Stromal cell of bone marrow (primary cell): ENCODE measurements around the gene PPP6R3.
A peak's percentile ranks its signal among the peaks of the same experiment; 100 is the strongest.

Experiments
- DNase-seq: peaks from one replicate; pipeline ENCODE4 v3.0.0-alpha.2; 2012; ENCODE audit warnings: low read depth

PPP6R3 gene

DNA sequence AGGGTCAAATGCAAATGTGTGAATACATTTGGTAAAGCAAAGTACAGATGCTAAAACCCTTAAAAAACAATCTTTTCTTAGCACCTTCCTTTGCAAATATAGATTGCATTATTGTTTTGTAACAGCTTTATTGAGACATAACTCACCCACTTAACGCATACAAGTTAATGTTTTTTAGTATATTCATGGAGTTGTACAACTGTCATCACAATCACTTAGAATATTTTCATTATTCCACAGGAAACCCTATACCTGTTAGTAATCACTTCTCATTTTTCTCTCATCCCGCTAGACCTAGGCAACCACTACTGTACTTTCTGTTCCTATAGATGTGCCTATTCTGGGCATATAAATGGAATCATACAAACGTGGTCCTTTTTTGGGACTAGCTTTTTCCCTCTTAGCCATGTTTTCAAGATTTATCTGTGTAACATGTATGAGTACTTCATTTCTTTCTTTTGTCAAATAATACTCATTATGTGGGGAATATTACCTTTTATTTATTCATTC lies 34.7 kb downstream of the PPP6R3 start:
- no peak for DNase-seq

DNA sequence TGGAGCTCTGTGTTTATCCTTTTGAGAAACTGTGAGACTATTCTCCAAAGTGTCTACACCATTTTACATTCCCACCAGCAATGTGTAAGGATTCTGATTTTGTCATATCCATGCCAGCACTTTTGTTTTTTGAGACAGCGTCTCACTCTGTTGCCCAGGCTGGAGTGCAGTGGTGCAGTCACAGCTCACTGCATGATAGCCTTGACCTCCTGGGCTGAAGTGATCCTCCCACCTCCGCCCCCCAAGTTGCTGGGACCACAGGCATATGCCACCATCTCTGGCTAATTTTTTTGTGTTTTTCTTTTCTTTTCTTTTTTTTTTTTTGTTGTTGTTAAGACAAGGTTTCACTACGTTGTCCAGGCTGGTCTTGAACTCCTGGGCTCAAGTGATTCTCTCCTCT lies 35.3 kb downstream of the PPP6R3 start:
- DNase-seq: no peak

DNA sequence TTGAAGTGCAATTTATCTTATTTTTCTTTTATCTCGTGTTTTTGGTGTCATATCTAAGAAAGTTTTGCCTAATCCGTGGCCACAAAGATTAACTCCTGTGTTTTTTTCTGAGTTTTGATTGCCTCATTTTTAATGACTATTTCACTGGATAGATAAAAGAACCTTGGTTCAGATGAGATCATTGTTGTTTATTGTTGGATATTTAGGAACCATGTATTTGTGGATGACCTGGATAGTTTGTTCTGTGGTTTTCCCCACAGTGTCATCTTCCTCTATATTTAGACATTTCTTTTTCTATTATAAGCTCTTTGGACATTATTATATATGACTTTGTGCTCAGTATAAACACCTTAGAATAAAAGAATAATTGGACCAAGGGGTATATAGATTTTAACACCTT lies 37.2 kb downstream of the PPP6R3 start:
- no peak for DNase-seq

DNA sequence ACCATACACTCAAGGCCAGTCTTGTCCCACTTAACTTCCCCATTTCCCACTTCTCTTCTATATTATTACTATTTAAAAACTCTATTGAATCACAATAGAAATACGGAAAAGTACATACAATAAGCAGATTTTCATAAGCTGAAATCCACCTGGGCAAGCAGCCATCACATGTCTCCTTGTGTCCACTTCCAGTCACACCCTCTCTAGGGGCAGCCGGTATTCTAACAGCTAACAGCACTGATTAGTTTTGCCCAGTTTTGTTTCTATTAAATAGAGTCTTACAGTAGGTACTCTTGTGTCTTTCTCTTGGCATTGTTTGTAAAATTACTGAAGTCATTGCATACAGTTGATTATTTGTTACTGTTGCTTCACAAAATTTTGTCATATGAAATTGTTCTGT lies 37.8 kb downstream of the PPP6R3 start:
- DNase-seq: no peak

DNA sequence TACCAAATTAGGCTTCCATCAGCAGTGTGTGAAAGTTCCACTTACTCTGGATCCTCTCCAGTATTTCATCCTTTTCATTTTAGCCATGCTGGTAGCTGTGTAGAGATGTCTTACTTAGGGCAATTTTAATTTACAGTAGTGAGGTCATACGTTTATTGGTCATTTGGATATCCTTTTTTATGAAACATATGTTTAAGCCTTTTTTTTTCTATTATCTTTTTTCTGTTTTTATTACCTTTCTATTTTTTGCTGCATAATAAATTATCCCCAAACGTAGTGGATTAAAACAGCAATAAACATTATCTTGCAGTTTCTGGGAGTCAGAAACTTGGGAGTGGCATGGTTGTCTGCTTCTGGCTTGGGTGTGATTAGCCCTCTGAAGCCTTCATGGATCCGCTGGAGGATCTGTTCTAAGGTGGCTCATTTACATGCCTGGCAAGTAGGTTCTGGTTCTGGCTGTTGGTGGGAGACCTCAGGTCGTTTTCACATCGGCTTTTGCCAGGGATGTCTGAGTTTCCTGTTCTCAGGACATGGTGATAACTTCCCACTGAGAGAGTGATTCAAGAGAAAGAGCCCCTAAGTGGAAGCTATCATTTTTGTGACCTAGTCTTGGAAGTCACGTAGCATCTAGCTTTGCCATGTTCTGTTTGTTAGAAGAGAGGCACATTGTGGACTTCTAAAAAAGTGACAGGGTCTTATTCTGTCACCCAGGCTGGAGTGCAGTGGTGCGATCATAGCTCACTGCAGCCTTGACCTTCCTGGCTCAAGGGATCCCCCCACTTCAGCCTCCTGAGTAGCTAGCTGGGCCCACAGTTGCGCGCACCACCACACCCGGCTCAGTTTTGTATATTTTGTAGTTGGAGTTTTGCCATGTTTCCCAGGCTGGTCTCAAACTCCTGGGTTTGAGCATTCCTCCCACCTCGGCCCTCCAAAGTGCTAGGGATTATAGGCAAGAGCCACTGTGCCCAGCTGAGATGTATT lies 38.6 kb downstream of the PPP6R3 start:
- no peak for DNase-seq

DNA sequence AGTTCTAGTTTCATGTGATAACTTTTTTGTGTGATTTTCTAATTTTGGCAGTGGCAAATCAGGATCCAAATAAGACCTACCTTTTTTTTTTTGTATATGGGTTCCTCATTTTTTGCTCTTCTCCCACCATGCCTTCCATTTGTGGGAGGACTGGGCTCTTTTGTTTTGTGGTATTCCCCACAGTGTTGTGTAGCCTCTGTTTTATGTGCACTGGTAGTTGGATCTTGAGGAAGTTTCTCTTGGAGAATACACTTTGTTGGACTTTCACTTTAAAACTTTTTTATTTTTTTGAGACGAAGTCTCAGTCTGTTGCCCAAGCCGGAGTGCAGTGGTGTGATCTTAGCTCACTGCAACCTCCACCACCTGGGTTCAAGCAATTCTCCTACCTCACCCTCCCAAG lies 39.7 kb downstream of the PPP6R3 start:
- DNase-seq: no peak

DNA sequence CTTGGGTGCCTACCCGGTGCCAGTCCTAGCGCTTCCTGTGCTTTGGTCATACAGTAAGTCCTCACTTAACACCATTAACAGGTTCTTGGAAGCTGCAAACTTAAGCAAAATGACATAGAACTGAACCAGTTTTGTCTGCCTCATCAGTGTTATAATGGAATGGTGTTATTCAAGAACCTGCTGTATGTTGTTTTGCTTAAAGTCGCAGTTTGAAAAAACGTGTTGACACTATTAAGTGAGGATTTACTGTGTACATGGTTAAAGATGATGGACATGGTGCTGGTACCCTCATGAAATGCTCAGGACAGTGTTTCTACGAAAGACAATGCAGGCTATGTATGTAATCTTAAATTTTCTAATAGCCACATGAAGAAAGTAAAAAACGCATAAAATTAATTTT lies 41.3 kb downstream of the PPP6R3 start:
- no peak for DNase-seq

DNA sequence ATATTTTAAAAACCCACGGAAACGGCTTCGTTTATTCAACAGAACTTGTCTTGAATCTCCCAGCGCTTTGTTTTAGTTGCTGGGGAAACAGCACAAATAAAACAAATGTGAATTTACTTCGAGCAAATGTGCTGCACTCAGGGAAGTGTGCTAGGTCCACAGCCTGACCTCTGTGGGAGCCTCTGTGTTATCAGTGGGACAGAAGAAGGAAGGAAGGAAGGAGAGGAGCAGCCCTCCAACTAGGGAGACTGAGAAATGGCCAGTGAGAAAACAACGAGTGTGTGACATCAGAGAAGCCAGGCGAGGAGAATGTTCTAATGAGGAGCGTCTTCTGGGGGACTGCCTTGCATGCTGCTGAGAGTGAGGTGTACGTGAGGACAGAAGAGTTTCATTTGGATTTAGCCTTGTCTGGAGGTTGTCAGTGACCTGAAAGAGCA lies 42.7 kb downstream of the PPP6R3 start:
- DNase-seq: no peak

DNA sequence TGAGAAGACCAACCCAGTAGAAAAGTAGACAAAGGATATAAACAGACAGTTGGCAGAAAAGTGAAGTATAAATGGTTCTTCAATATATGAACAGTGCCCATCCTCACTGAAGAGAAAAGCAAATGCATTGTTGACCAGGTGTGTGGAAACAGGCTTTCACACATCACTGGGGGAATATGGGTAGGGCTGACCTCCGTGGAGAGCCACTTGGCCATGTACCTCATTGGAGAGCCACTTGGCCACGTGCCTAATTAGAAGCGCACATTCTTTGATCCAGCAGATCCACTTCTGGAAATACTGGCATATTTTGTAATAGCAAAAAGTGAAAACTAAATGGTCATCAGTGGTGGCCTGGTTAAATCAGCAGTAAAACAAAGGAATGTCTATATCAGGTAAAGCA lies 43.2 kb downstream of the PPP6R3 start:
- DNase-seq: no peak

DNA sequence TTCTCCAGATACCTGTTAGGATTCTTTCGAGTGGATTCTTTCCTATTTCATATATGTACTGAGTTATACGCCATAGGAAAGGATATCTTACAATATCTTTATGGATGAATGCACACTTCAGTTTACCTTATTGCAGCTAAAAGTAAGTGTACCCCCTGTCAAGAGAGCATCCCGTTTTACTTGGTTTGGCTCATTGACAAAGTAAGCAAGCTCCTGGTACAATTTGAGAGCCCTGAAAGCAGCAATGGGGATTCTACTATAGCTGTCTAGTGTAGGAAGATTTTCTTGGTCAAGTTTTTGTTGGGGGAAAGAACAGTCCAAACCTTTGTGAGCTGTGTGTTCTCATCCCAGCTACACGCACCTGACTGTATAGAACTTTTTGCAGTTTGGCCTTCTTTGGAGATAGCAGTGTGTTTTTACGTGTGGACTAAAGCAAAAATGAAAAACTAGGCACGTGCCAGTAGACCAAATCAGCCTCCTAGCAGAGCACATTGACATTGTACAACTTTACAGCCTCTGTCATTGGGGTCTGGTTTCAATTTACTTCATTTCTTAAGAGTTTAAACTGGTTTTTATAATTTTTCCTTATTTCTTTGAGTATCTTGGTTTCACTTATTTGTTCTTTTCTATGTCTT lies 44.0 kb downstream of the PPP6R3 start:
- no peak for DNase-seq

DNA sequence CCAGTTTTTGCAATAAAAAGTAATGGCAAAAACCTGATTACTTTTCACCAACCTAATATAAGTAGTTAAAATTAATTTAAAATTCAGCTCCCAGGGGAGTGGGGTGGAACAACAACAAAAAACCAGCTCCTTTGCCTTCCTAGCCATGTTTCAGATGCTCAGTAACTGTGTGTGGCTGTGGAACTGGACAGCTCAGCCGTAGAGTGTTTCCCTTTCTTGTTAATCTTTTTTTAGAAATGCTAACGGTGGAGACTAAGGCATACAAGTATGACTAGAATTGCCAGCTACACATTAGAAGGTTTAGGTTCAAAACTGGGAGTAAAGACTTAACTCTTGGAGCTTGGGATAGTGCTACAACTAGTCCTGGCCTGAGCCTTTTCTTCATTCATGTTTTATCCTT lies 45.0 kb downstream of the PPP6R3 start:
- DNase-seq: peak; percentile 12

DNA sequence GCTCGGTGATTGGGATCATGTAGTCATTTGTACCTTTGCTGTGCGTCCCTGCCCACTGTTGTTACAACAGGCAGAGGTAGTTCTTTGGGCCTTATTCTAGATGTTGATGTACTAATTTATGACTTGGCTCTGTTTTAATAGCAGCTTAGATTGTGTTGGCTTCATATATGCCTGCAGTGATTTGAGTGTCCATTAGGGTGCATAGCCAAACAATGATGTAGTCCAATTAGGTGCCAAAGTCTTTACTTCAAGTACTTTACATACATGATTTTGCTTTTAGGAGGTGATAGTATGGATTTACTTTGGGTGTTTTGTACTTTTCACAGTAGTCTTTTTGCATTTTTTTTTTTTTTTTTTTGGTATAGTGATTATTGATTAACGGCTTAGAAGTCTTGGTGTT lies 46.4 kb downstream of the PPP6R3 start:
- no peak for DNase-seq

DNA sequence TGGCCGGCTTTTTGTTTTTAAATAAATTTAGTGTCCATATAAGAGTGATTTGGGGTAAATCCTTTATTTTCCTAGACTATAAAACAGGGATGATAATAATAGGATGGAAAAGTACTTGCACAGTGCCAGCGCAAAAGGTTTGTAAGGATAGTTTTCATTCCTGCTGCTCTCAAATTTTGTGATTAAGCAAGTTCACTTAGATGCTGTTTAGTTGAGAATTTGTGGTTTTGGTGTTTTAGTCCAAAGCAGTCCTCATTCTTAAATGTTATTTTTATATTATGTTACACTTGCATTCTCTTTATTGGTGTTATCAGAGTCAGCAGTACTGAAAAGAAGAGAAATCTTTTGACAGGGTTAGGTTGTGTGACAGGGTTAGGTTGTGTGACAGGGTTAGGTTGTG lies 47.9 kb downstream of the PPP6R3 start:
- DNase-seq: peak; percentile 18

DNA sequence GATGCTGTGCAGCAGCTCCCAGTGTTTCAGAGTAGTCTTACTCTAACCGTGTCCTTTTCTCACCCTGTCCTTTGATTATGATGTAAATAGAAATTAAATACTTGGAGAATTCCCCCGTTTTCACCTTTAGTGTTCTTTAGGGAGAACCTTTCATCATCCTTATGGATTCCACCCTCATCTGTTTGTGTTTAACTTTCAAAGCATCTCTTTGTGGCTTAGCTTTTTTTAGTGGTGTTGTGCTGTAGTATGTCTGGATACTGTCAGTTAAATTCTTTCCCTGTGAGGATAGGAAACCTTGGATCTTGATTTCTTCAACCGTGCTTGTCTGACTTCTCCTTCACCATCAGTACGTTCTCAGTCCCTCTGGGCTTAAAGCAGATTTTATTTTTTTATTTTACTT lies 48.5 kb downstream of the PPP6R3 start:
- no peak for DNase-seq

DNA sequence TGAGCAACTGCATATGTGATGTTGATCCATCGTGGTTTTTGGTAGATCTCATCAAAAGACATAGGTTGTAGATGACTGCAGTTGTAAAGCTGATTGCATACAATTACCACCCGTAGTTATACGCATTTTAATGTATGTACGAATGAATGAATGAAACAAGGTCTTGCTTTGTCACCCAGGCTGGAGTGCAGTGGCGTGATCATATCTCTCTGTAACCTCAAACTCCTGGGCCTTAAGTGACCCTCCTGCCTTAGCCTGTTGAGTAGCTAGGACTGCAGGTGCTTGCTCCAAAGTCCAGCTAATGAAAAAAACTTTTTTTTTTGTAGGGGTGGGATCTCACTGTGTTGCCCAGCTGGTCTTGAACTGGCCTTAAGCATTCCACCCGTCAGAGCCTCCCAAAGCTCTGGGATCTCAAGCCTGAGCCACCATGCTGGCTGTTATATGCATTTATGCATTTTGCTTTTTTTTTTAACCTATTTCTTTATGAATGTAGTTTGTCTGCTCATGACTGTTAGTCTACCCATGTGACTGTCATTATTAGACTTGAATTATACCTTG lies 53.5 kb downstream of the PPP6R3 start:
- no peak for DNase-seq

DNA sequence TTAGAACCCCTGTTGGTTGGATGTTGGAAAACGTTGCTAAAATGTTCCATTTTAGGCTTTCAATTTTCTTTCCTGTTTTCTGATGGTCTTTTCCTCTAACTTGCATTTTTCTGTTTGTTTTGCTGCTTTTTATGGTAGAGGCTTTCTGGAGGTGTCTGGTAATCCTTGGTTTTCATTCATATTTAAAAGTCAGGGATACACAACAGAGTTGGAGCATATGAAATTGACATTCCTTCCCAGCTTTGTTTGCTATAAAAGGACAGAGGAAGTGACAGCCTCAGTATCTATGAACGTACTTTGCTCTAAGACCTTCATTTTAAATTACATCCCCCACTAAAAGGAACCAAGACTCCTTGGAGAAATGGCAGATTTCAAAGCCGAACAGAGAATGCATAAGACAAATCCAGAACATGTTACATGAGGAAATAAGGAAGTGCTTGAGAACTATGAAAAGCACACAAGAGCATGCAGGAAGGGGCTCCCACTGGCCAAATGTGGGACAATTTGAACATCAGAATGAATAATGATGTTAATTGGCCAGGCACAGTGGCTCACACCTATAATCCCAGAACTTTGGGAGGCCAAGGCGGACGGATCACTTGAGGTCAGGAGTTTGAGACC lies 56.7 kb downstream of the PPP6R3 start:
- DNase-seq: no peak

DNA sequence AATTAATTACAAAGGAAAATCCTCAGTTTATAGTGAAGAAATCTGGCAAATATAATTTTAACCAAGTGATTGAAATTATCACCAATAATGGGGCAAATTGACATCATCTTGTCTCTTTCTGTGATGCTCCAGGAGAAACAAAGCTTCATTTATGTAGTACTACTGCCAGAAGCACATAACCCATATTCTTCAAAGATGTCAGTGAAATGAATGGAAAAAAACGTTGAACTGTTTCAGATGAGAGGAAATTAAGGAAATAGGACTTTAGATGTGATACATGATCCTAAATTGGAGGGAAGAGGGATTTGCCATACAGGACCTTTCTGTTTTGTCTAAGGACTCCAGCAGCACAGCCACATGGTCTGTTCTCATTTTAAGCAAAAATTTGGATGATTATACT lies 57.6 kb downstream of the PPP6R3 start:
- no peak for DNase-seq

DNA sequence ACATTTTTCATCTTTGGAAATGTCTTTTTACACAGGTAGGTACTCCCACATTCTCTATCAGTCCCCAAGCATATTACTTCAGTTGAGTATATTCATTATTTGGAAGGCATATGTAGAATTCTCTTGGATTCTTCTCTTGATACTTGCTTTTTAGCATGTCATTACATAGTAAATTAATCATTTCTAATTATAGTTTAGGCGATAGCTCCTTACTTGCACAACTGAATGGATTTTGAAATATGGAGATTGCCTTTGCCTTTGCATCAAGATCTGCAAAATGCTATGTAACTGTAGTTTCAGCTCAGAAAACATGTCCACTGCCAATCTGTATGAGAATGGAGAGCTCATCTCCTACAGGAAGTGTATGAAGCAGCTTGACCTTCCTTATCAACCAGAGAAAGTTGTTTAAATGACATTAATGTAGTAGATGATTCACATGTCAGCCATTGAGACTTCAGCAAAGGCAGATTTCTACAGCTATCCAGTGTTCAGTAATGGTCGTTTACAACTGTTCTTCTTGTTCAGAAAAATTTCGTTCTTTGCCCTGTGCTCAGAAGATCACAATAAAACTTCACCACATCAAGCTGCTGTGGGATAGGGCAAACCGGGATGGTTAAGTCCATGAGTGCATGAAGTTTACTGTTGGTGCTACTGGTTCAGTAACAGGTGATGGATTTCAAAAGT lies 61.6 kb downstream of the PPP6R3 start:
- no peak for DNase-seq

DNA sequence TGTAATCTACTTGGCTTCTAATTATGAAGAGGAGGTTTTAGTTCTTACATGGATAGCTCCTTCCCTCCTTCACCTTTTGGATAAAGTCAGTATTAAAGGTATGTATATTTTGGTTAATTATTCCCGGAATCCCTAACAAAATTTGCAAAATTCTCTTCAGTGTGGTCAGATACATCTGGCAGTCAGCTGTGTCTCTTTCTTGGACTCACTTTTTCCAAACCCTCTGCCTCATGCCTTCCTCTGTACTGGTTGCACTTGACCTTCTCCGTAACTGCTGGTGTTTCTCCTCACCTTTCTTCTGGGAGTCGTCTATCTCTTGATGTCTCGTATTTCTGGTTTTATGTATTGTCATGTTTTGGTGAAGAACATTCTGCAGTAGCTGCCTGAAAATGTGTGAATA lies 62.5 kb downstream of the PPP6R3 start:
- DNase-seq: no peak

DNA sequence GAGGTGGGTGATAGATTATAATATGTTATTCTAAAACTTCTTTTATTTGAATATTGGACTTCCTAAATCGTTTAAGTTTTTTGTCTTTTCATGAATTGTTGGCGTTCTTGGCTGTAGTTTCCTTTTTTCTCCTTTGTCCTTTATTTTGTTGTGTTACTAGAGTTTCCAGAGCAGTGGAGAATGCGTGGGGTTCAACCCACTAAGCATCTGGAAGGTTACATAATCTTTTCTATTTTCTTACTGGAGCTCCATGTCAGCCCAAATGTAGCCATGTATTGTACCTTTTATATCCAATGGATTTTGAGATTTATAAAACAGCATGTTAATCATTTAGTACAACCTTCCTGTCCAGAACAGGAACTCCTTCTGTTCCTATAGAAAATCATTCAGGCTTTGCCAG lies 63.2 kb downstream of the PPP6R3 start:
- DNase-seq: no peak

DNA sequence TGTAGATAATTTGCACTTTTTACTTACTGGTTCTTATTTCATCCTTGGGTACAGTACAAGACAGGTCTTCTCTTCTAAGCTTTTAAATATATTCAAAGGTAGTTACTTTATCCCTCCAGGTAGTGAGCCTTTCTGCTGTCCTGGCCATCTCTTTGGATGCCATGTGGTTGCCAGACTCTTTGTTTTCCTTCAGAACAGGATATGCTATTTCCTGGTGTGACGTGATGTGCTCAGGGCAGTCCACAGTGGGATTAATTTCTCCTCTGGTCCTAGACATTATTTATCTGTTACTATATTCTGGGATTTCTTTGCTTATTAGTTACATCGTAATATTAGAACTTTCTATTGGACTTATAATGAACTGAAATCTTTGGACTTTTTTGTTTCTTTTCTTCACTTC lies 63.7 kb downstream of the PPP6R3 start:
- DNase-seq: no peak

DNA sequence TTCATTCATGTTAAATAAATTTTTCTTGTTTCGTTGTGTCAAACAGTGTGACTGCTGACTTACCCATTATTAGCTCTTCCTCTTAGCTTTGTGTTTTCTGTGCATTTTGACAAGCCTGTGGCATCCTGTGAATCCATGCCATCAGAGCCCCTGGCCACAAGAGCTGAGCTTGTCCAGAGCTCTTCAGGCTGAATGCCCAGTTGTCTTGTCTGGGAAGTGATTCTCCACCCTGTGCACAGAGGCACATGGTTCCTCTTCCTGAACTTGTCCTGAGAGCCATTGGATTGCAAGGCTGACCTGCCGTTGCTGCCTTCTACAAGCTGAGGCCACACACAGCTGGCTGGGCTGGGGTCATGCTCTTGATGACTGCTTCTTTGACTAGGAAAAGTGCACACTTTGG lies 64.1 kb downstream of the PPP6R3 start:
- no peak for DNase-seq
